ENCODE results near the gene ARL5A. TPM values are rescaled to one million over a fixed set of nuclear protein-coding genes. Genes with fewer than 3 reads are reported as not detected.

The ARL5A gene
- total RNA-seq, 1 donor from 2014 or later: 129 TPM

- no peak overlapping the region for H3K4me2 ChIP-seq
- H3K4me1 ChIP-seq: peaks cover 8% of the 10 kb centered on the region
- H3K79me2 ChIP-seq (ENCODE audit: low read depth): no peaks in the 10 kb centered on the region
- H3K9ac ChIP-seq: no peak overlapping the region
- no peaks in the 10 kb centered on the region for H3K27me3 ChIP-seq
- H3K4me3 Mint-ChIP-seq: no peak overlapping the region
- no peak overlapping the region for H3K27ac ChIP-seq
- no peaks in the 10 kb centered on the region for H3K36me3 Mint-ChIP-seq
- H2AFZ ChIP-seq (replicated peaks): no peak overlapping the region
- no peaks in the 10 kb centered on the region for H3K27me3 Mint-ChIP-seq (ENCODE audit: insufficient read depth, low read depth)
- H4K20me1 ChIP-seq (ENCODE audit: low read depth): no peaks in the 10 kb centered on the region
- H3K27ac Mint-ChIP-seq: no peak overlapping the region
- H3K4me1 Mint-ChIP-seq: peaks cover 2% of the 10 kb centered on the region
- no peak for DNase-seq (ENCODE audit: low spot score)
- TF ChIP-seq EZH2phosphoT487 (IDR thresholded peaks at IDR 0.05) (no peak), CTCF (IDR thresholded peaks at IDR 0.05) (no peak), EZH2 (IDR thresholded peaks at IDR 0.05) (no peak)
- H3F3A ChIP-seq (ENCODE audit: low read depth): no peaks in the 10 kb centered on the region
- no peaks in the 10 kb centered on the region for H3K9me3 ChIP-seq (ENCODE audit: low read depth)
- no peaks in the 10 kb centered on the region for H3K36me3 ChIP-seq
- no peak overlapping the region for H3K4me3 ChIP-seq
- H3K9me3 Mint-ChIP-seq: no peaks in the 10 kb centered on the region
These were observed 34.5 kb upstream of the ARL5A start for GRCh38 chr2:151862700-151863099.

GRCh38 chr2:151861174-151861573 is 33.0 kb upstream of the ARL5A start:
- H4K20me1 ChIP-seq (ENCODE audit: low read depth): no peaks in the 10 kb centered on the region
- H3K36me3 ChIP-seq: no peaks in the 10 kb centered on the region
- H3K4me1 Mint-ChIP-seq: peaks cover 2% of the 10 kb centered on the region
- no peak overlapping the region for H3K4me3 Mint-ChIP-seq
- H3K27me3 ChIP-seq: no peaks in the 10 kb centered on the region
- H3K36me3 Mint-ChIP-seq: no peaks in the 10 kb centered on the region
- H3K27ac ChIP-seq: no peak overlapping the region
- no peaks in the 10 kb centered on the region for H3K79me2 ChIP-seq (ENCODE audit: low read depth)
- H3F3A ChIP-seq (ENCODE audit: low read depth): no peaks in the 10 kb centered on the region
- H3K4me1 ChIP-seq: peaks cover 8% of the 10 kb centered on the region
- no peak overlapping the region for H3K4me3 ChIP-seq
- TF ChIP-seq CTCF (IDR thresholded peaks at IDR 0.05) (no peak), EZH2phosphoT487 (IDR thresholded peaks at IDR 0.05) (no peak), EZH2 (IDR thresholded peaks at IDR 0.05) (no peak)
- H3K9ac ChIP-seq: no peak overlapping the region
- no peak overlapping the region for H2AFZ ChIP-seq (replicated peaks)
- no peak for DNase-seq (ENCODE audit: low spot score)
- no peaks in the 10 kb centered on the region for H3K9me3 Mint-ChIP-seq
- no peak overlapping the region for H3K27ac Mint-ChIP-seq
- no peak overlapping the region for H3K4me2 ChIP-seq
- H3K9me3 ChIP-seq (ENCODE audit: low read depth): no peaks in the 10 kb centered on the region
- no peaks in the 10 kb centered on the region for H3K27me3 Mint-ChIP-seq (ENCODE audit: insufficient read depth, low read depth)

GRCh38 chr2:151860613-151861146 is 32.5 kb upstream of the ARL5A start:
- no peak overlapping the region for H3K9ac ChIP-seq
- no peaks in the 10 kb centered on the region for H3K9me3 Mint-ChIP-seq
- no peak for TF ChIP-seq EZH2 (IDR thresholded peaks at IDR 0.05)
- TF ChIP-seq CTCF (IDR thresholded peaks at IDR 0.05): no peak
- no peak for TF ChIP-seq EZH2phosphoT487 (IDR thresholded peaks at IDR 0.05)
- H3K4me3 ChIP-seq: no peak overlapping the region
- peaks cover 8% of the 10 kb centered on the region for H3K4me1 ChIP-seq
- H3F3A ChIP-seq (ENCODE audit: low read depth): no peaks in the 10 kb centered on the region
- no peak overlapping the region for H3K27ac Mint-ChIP-seq
- no peak overlapping the region for H3K27ac ChIP-seq
- H3K27me3 Mint-ChIP-seq (ENCODE audit: insufficient read depth, low read depth): no peaks in the 10 kb centered on the region
- H3K9me3 ChIP-seq (ENCODE audit: low read depth): no peaks in the 10 kb centered on the region
- H3K36me3 ChIP-seq: no peaks in the 10 kb centered on the region
- no peak for DNase-seq (ENCODE audit: low spot score)
- H3K27me3 ChIP-seq: no peaks in the 10 kb centered on the region
- no peaks in the 10 kb centered on the region for H3K36me3 Mint-ChIP-seq
- no peak overlapping the region for H2AFZ ChIP-seq (replicated peaks)
- no peaks in the 10 kb centered on the region for H4K20me1 ChIP-seq (ENCODE audit: low read depth)
- H3K4me1 Mint-ChIP-seq: peaks cover 2% of the 10 kb centered on the region
- no peaks in the 10 kb centered on the region for H3K79me2 ChIP-seq (ENCODE audit: low read depth)
- no peak overlapping the region for H3K4me2 ChIP-seq
- no peak overlapping the region for H3K4me3 Mint-ChIP-seq

Measured in neural progenitor cell (in vitro differentiated cells).